IPS DF 6.9 (cell line): Measurements from ENCODE around the gene GNAS-AS1.

Experiments
- DNase-seq: peaks from one replicate; pipeline ENCODE4 v3.0.0-alpha.2; 2013; ENCODE audit warnings: low read depth, low spot score
- H3K27ac ChIP-seq: one replicate; pipeline ENCODE4 v1.5.1; 2013; ENCODE audit warnings: low read length, control low read depth
- H3K27me3 ChIP-seq: 2 replicates; pipeline ENCODE4 v1.6.1; 2013; ENCODE audit warnings: mild to moderate bottlenecking, low read length; ENCODE audit not compliant: control insufficient read depth, insufficient read depth
- H3K36me3 ChIP-seq: 2 replicates; pipeline ENCODE4 v1.6.1; 2013; ENCODE audit warnings: low read length; ENCODE audit not compliant: control insufficient read depth, insufficient read depth
- H3K4me1 ChIP-seq: 2 replicates; pipeline ENCODE4 v1.6.1; 2013; ENCODE audit warnings: low read length; ENCODE audit not compliant: control insufficient read depth, insufficient read depth
- H3K4me3 ChIP-seq: 2 replicates; pipeline ENCODE4 v1.5.1; 2013; ENCODE audit warnings: mild to moderate bottlenecking, low read length
- H3K9me3 ChIP-seq: 2 replicates; pipeline ENCODE4 v1.6.1; 2013; ENCODE audit warnings: low read length, inconsistent platforms; ENCODE audit not compliant: control insufficient read depth, insufficient read depth
- WGBS: extraction: QIAGEN DNeasy Blood & Tissue Kit; methylation state at CpG from one replicate; pipeline ENCODE4 v1.1.7; 2013; ENCODE audit warnings: mixed read lengths, missing lambda C conversion rate; ENCODE audit not compliant: insufficient read length, insufficient coverage; 5-methylcytosine and 5-hydroxymethylcytosine counted together

GNAS-AS1 gene

DNA sequence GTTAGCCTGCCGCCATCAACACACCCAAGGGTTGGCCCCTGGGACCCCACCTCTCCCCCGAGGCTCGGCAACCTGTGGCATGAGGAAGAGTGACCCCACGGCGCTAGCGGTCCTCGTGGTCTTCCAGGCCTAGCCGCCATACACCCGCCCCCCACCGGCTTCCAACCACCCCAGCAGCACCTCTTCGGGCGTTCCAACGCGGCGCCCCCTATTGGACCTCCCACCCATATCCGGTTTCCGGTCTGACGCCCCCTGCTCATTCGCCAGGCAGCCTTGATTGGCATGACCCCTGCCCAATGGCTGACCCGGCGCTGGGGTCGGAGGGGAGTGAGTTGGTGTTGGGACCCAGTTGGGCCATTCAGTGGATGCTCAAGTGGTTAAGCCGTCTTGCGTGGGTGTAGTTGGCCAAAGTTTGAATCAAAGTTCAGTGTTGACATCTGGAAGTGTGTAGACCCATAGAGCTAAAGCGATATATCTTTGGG lies at the start of gene GNAS-AS1:
Gene GNAS-AS1 (minus strand): TSS at position 210 of the 482 bp plus-strand sequence.
- Histone ChIP-seq H3K9me3 (no peaks in the 10 kb centered on the region), H3K4me3 (peak within 1 kb of the TSS; percentile 52), H3K27me3 (peaks cover 23% of the 10 kb centered on the region), H3K36me3 (no peaks in the 10 kb centered on the region; the same call in 1 of the 2 replicates), H3K27ac (no peak within 1 kb of the TSS), H3K4me1 (peaks cover 7% of the 10 kb centered on the region)
- DNase-seq = no peak
- WGBS = no CpG with 5 or more reads among the region's 25 CpGs

DNA sequence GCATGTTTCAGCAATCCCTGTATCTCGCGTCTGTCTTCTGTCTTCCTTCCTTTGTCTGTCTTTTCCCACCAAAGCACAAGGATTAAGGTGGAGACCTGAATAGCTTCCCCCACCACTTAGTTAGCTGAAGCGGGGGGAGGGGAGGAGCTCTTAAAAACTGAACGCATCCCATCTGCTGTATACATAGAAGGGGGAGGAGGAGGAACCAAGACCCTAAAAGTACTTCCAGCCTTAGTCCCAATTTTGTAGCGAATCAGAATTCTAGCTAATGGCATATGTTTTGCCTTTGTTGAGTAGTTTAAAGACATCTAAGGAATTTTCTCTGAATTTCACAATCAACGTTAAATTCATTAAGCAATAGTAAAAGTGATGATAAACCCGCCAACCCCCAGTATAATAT lies 49.7 kb upstream of the GNAS-AS1 start:
- no peaks in the 10 kb centered on the region for H3K9me3 ChIP-seq
- peaks cover 8% of the 10 kb centered on the region; the same call in 1 of the 2 replicates for H3K36me3 ChIP-seq
- no peak overlapping the region for H3K4me3 ChIP-seq
- DNase-seq = no peak
- no CpG with 5 or more reads among the region's 7 CpGs for WGBS
- H3K4me1 ChIP-seq = peaks cover 5% of the 10 kb centered on the region
- H3K27ac ChIP-seq = no peak overlapping the region
- H3K27me3 ChIP-seq = no peaks in the 10 kb centered on the region

DNA sequence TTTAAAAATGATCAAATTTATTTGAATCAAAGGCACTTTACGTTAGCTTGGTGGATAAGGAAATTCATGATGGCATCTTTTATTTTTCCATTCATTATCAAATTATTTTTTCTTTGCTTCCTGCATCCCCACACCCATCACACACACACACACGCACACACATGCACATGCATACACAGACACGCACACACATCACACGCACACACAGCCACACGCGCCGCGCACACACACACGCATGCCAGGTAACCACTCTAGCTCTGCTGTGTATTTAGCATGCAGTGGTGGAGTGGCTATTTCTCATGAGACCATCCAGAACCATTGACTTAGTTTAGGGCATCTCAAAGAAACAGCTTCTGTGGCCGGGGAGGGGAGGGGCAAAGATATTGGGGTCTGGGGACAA lies 48.8 kb upstream of the GNAS-AS1 start:
- no peak for DNase-seq
- H3K4me1 ChIP-seq = peaks cover 5% of the 10 kb centered on the region
- H3K9me3 ChIP-seq = no peaks in the 10 kb centered on the region
- 100% methylated on average over 3 of the region's 10 CpGs for whole genome bisulfite sequencing
- no peak overlapping the region for H3K27ac ChIP-seq
- peaks cover 4% of the 10 kb centered on the region; the same call in 1 of the 2 replicates for H3K36me3 ChIP-seq
- H3K4me3 ChIP-seq = no peak overlapping the region
- no peaks in the 10 kb centered on the region for H3K27me3 ChIP-seq

DNA sequence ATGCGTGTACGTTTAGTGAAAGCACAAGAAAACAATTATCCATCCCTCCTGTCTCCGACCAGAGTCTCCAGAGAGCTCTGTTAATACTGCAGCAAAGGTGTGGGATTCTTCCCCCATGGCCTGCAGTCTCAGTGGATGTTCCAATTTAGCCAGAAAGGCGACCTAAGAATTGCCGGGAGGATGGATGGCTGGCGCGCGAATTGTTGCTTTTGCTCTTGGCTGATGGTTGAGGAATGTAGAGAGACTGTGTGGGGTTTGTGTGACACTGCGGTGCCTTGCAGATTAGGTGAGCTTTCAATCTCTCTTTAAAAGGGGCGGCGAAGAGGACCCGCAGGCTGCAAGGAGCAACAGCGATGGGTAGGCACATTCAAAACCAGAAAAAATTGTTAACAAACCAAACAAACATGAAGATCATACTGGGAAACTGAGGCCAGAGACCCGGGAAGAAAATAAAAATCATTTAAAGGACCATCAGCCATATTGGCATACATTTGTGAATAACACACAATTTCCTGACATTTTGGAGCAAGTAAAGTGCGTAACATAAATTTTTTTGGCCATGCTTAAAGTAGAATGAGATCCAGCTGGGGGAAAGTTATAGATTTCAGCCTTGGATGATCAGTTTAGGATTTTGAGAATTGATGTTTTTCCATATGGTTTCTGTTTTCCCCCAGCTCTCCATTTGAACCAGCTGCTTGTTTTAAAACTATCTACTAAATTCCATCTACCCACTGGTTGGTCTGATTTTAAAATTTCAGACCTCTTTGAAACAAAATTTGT lies 48.1 kb upstream of the GNAS-AS1 start:
- no CpG with 5 or more reads among the region's 15 CpGs for WGBS
- Histone ChIP-seq H3K27me3 (no peaks in the 10 kb centered on the region), H3K4me3 (no peak overlapping the region), H3K9me3 (no peaks in the 10 kb centered on the region), H3K36me3 (peaks cover 4% of the 10 kb centered on the region; the same call in 1 of the 2 replicates), H3K4me1 (peaks cover 5% of the 10 kb centered on the region), H3K27ac (no peak overlapping the region)
- DNase-seq = no peak

DNA sequence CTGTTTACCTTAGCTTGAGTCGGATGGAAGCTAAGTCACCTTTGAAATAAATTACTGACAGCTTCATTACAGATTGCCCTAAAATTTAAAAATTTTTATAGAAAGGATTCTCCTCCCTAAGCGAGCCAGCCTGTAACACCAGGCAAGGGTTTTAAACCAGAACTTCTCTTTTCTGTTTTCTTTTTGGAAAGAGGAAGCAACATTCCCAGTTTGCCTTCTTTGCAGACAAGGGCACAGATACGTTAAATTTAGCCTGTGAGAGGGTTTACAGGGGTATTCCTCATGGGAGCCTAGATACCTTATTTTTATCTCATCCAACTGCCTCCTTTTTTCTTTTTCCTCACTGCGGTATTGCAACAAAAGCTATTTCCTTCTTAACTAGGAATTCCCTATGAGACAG lies 46.8 kb upstream of the GNAS-AS1 start:
- DNase-seq = no peak
- Histone ChIP-seq H3K4me3 (no peak overlapping the region), H3K27me3 (no peaks in the 10 kb centered on the region), H3K27ac (no peak overlapping the region), H3K36me3 (no peaks in the 10 kb centered on the region), H3K9me3 (no peaks in the 10 kb centered on the region), H3K4me1 (peaks cover 5% of the 10 kb centered on the region)
- WGBS = no CpG with 5 or more reads among the region's 4 CpGs

DNA sequence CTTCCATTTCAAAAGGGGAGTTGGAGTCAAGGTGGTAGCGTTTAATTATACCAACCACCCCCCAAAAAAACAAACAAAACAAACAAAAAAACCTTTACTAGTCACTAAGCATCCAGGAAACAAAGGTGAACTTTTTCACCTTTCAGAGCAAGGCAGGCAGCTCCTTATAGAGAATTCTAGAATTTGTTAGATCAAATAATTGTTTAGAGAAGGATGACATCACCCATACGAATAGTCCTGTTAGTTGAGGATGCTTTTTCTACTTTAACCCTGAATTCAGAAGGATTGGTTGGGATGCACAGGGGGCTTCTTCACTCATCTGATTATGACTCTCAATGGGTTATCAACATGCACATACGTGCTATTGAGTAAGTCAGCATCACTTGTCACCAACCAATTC lies 46.1 kb upstream of the GNAS-AS1 start:
- no peak for DNase-seq
- Histone ChIP-seq H3K4me3 (no peak overlapping the region), H3K4me1 (peaks cover 5% of the 10 kb centered on the region), H3K9me3 (no peaks in the 10 kb centered on the region), H3K27me3 (no peaks in the 10 kb centered on the region), H3K36me3 (no peaks in the 10 kb centered on the region), H3K27ac (no peak overlapping the region)
- no CpG with 5 or more reads among the region's 3 CpGs for WGBS

DNA sequence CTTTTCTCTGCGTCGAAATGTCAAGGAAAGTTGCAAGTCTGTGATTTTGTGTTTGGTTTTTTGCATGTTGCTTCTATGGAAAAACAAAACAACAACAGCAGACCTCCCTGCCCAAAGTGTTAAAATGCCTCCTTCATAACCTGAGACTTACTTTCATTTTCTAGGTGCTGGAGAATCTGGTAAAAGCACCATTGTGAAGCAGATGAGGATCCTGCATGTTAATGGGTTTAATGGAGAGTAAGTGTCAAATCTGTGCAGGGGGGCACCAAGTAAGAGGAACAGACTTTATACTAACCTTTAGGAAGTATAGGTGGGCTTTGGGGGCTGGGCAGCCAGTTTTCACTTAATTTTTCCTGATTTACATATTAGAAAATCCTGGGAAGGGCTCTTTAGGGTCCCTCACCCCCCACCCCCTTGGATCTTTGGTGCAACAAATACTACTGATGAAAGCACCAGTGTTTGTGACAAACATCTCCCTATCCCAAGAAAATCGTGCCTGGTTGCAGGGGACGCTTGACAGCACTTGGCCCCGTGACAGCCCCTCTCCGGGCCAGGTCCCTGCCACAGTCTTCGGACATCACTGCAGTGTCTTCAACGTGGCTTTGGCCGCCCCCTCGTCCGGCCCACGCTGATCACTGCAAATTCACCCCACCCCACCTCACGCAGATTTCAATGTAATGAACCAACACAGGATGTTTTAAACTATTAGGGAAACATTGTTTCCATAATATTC lies 44.9 kb upstream of the GNAS-AS1 start:
- Histone ChIP-seq H3K4me1 (peaks cover 5% of the 10 kb centered on the region), H3K9me3 (no peaks in the 10 kb centered on the region), H3K27ac (no peak overlapping the region), H3K36me3 (no peaks in the 10 kb centered on the region), H3K27me3 (no peaks in the 10 kb centered on the region), H3K4me3 (no peak overlapping the region)
- WGBS = no CpG with 5 or more reads among the region's 13 CpGs
- no peak for DNase-seq

DNA sequence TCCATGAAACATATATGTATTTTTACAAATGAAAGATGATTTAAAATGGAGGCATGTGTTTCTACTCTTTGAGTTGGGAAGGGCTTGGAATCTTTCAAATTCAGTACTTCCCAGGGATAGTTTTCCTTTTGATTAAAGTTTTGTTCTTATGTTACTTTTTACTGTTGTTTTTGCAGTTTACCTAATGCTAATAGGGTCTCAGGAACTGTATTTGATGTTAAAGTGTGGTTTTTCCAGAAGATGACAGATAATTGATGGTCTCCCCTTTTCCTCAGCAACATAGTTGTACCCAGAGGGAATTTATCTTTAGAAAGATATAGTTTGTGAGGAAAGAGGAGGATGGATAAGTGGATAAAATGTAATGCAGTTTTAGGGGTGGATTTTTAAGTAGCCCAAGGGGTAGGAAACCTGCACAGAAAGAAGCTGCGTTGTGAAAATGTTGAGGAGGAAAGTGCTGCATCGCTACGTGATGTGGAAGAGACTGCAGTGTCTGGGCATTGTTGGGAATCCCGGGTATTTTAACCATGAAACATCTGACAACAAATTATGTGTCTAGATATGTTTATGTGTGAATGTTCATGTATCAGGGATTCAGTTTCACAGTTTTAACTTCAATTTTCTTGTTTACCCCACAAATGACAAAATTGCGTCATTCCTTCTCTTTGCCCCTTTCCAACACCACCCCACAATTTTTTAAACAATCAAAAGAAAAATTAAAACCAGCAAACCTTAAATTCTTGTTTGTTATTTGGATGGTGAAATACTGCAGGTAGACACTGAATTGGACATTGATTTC lies 44.1 kb upstream of the GNAS-AS1 start:
- Histone ChIP-seq H3K36me3 (no peaks in the 10 kb centered on the region), H3K4me3 (no peak overlapping the region), H3K27ac (no peak overlapping the region), H3K4me1 (peaks cover 3% of the 10 kb centered on the region), H3K9me3 (no peaks in the 10 kb centered on the region), H3K27me3 (no peaks in the 10 kb centered on the region)
- 100% methylated on average over 1 of the region's 5 CpGs for WGBS
- no peak for DNase-seq

DNA sequence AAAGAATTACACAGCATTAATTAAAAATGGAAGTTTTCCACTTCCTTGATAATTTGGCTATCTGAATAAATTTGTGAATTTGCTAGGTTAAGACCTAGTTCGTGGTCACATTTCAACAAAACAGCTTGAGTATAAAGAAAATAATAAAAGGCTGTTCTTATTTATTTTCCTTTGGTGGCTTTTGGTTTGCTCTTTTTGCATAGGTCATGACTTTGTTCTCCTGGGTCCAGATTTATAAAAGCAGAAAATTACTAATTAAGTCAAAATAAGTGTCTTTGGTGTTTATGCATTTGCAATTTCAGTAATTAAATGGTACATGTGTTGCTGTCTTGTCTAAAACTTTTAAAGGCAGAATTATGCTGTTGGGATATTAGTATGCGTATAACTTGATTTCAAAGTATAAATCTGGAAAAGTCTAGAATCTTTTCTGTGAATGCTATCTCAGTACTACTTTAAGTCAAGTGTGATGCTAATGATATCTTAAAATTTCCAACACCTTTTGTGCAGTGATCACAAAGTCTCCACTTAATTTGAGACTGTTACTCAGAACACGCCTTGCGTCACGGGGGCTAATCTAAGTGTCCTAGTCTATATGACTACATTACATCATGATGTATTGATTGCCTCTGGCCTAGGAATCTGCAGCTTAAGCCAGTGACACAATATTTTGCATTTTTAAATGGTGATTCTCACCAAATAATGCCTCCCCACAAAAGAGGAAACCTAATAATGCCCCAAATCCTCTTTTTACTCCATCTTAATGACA lies 42.8 kb upstream of the GNAS-AS1 start:
- no peak overlapping the region for H3K27ac ChIP-seq

DNA sequence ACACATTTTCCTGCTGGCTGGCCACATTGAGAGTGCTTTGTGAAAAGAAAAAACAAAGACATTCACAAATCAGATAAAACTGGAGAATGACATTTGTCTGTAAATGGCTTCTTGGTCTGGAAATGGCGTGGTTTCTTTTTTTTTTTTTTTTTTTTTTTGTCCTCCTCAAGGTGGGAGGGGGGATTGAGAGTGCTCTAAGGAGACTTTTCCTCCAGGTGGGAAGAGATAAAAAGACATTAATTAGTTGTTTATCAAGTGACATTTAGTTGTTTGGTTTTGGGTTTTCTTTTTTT lies 42.2 kb upstream of the GNAS-AS1 start:
- no peaks in the 10 kb centered on the region for H3K27me3 ChIP-seq
- no peaks in the 10 kb centered on the region for H3K36me3 ChIP-seq
- no peak for DNase-seq
- H3K4me3 ChIP-seq = peak overlapping the region; percentile 70; the same call in 1 of the 2 replicates
- no peak overlapping the region for H3K27ac ChIP-seq
- whole genome bisulfite sequencing = no CpG with 5 or more reads among the region's 1 CpG
- H3K4me1 ChIP-seq = no peaks in the 10 kb centered on the region
- H3K9me3 ChIP-seq = no peaks in the 10 kb centered on the region

More for the DNA sequence above, 42.8 kb upstream of the GNAS-AS1 start:
- DNase-seq = no peak
- no peaks in the 10 kb centered on the region for H3K36me3 ChIP-seq
- WGBS = no CpG with 5 or more reads among the region's 5 CpGs
- H3K9me3 ChIP-seq = no peaks in the 10 kb centered on the region
- no peak overlapping the region for H3K4me3 ChIP-seq
- no peaks in the 10 kb centered on the region for H3K27me3 ChIP-seq
- H3K4me1 ChIP-seq = no peaks in the 10 kb centered on the region
